Muscle of leg (tissue), 11 donors: ENCODE data around the gene ZFP1. TPM values are rescaled to one million over a fixed set of nuclear protein-coding genes. Genes with fewer than 3 reads are reported as not detected.

ENCODE experiments used
- DNase-seq: peaks from one replicate; pipeline ENCODE4 v3.0.0; 2013
- H3K27ac ChIP-seq: one replicate; pipeline ENCODE4 v1.5.1; 2013; ENCODE audit warnings: mild to moderate bottlenecking, low read length, control low read depth
- H3K27me3 ChIP-seq: one replicate; pipeline ENCODE4 v1.6.1; 2013; ENCODE audit warnings: low read length; ENCODE audit not compliant: control insufficient read depth, insufficient read depth
- H3K36me3 ChIP-seq: one replicate; pipeline ENCODE4 v1.6.1; 2013; ENCODE audit warnings: low read length; ENCODE audit not compliant: control insufficient read depth, insufficient read depth
- H3K4me1 ChIP-seq: one replicate; pipeline ENCODE4 v1.6.1; 2013; ENCODE audit warnings: low read length; ENCODE audit not compliant: control insufficient read depth, insufficient read depth
- H3K4me3 ChIP-seq: one replicate; pipeline ENCODE4 v1.5.1; 2013; ENCODE audit warnings: low read length, control low read depth
- H3K9me3 ChIP-seq: replicated peaks from 2 replicates; pipeline ENCODE4 v1.6.1; 2013; ENCODE audit warnings: low read depth, low read length; ENCODE audit not compliant: control insufficient read depth
- WGBS: methylation state at CpG from one replicate; pipeline ENCODE4 v1.1.5; 2013; ENCODE audit warnings: missing lambda C conversion rate; ENCODE audit not compliant: insufficient coverage; 5-methylcytosine and 5-hydroxymethylcytosine counted together
- polyA plus RNA-seq, 8 donors: library from polyadenylated mRNA; unstranded; fragments of 120-200 nt; gene quantifications; one replicate each; pipeline versions ENCODE4 v1.2.1 to v1.2.3, GENCODE V29; 2013; ENCODE audit warnings: inconsistent platforms in 1 of 8, low replicate concordance in 1 of 8; ENCODE audit not compliant: insufficient read length in 8 of 8, insufficient read depth in 1 of 8
- total RNA-seq: library from RNA; stranded (reverse); fragments of 120-200 nt; gene quantifications from one replicate; pipeline ENCODE4 v1.2.4, GENCODE V29; 2013

ZFP1 gene
- total and polyA plus RNA-seq, 9 donors = 10.4 to 17.2 (median 14.2) TPM

GRCh38 chr16:75105306-75106061 is 42.8 kb upstream of the ZFP1 start:
- Histone ChIP-seq H3K4me1 (peaks cover 47% of the 10 kb centered on the region), H3K9me3 (no peaks in the 10 kb centered on the region), H3K4me3 (no peak overlapping the region), H3K27me3 (no peaks in the 10 kb centered on the region), H3K27ac (no peak overlapping the region), H3K36me3 (peaks cover 17% of the 10 kb centered on the region)
- peak; percentile 68 for DNase-seq
- whole genome bisulfite sequencing = 56% methylated on average over 7 of the region's 10 CpGs

DNA sequence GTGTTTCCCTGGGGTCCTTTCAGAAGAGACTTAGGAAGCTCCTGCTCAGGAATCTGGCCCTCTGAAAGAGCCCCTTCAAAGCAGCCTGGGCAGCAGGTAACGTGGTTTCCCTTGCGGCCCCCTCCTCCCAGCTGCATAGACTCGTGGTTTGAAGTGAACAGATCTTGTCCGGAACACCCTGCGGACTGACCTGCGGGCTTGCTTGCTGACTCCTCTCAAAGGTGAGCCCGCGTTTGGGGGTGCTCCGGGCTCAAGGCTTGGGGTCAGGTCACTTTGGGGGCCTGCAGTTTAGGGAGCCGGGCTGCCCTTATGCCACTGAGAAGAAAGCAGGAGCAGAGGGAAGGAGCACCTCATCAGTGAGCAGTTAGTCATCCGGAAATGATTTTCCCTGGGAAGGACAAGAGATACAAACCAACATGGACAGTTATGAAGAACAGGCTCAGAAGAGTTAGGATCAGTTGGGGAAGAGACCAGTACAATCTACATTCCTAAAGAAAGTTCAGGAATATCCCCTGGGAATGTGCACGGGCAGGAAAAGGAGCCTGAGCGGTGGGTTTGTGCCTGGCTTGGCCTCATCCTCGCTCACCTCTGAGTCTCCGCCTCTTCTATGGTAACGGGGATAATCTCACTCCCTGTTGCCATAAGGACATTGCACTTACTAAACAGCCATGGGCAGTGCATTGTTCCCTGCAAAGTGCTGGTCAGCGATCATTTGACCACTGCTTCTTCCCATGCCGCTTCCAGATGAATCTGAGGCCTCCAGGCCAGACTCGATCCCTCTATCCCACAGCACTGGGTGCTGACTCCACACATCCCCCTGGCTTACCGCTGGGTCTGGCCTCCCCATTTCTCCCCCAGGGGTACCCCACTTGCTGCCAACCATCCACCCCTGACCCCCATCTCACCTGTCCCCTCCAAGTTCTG is 41.7 kb upstream of the ZFP1 start:
- DNase-seq = no peak
- WGBS = 83% methylated on average over 18 of the region's 20 CpGs
- no peak overlapping the region for H3K4me3 ChIP-seq
- H3K36me3 ChIP-seq = peaks cover 17% of the 10 kb centered on the region
- no peak overlapping the region for H3K27ac ChIP-seq
- no peaks in the 10 kb centered on the region for H3K9me3 ChIP-seq
- H3K4me1 ChIP-seq = peaks cover 58% of the 10 kb centered on the region
- H3K27me3 ChIP-seq = no peaks in the 10 kb centered on the region

DNA sequence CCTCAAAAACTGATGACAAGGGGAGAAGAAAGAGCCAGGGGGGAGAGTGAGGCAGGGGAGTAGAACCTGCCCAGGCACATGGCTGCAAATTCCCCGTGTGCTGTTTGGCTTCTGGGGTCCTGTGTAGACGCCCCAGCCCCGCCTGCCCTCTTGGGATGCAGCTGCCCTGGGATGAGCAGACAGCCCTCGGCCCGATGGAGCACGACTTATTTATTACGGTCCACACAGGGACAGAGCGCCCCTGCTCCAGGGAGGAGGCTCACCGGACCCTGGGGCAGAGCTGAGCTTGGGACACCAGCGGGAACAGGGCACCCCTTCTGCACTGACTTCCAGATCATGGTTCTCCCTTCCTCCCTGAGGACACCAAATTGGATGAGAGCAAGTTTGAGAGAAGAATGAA is 40.8 kb upstream of the ZFP1 start:
- H3K4me1 ChIP-seq = peaks cover 67% of the 10 kb centered on the region
- no peak for DNase-seq
- 57% methylated on average over 7 of the region's 10 CpGs for whole genome bisulfite sequencing
- H3K4me3 ChIP-seq = no peak overlapping the region
- peaks cover 16% of the 10 kb centered on the region for H3K36me3 ChIP-seq
- no peaks in the 10 kb centered on the region for H3K9me3 ChIP-seq
- no peak overlapping the region for H3K27ac ChIP-seq
- H3K27me3 ChIP-seq = no peaks in the 10 kb centered on the region

GRCh38 chr16:75108792-75109731 is 39.3 kb upstream of the ZFP1 start:
- Histone ChIP-seq H3K9me3 (no peaks in the 10 kb centered on the region), H3K27ac (peak overlapping the region; percentile 98), H3K4me3 (no peak overlapping the region), H3K36me3 (peaks cover 12% of the 10 kb centered on the region), H3K4me1 (peaks cover 83% of the 10 kb centered on the region), H3K27me3 (no peaks in the 10 kb centered on the region)
- DNase-seq = peak; percentile 81
- 66% methylated on average over 19 of the region's 27 CpGs for WGBS

DNA sequence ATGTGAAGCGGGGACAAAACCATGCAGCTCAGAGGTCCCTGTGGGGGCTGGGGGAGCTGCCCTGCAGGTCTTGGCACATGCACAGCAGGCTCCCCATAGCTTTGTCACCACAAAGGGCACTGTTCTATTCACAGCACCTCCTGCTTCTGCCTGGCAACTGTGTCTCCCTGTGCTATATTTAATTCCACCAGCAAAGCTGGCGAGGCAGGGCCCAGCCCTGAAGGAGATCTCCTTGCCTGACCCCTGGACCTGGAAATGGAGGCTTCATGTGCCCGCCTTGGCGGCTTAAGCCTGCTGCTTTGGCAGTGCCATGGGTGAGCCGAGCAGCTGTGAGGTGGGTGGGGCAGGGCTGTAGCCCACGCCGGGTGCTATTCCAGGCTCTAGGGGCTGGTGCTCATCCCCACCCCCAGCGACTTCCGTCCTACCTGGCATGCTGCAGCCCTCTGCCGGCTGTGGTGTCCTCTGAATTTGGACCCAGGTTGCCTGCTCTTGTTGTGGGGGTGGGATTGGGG is 38.5 kb upstream of the ZFP1 start:
- H3K9me3 ChIP-seq = no peaks in the 10 kb centered on the region
- H3K27ac ChIP-seq = peak overlapping the region; percentile 98
- H3K27me3 ChIP-seq = no peaks in the 10 kb centered on the region
- WGBS = 96% methylated on average over 4 of the region's 10 CpGs
- peaks cover 11% of the 10 kb centered on the region for H3K36me3 ChIP-seq
- peak; percentile 86 for DNase-seq
- H3K4me1 ChIP-seq = peaks cover 83% of the 10 kb centered on the region
- H3K4me3 ChIP-seq = no peak overlapping the region

GRCh38 chr16:75110637-75111513 is 37.4 kb upstream of the ZFP1 start:
- Histone ChIP-seq H3K36me3 (peaks cover 8% of the 10 kb centered on the region), H3K4me3 (peak overlapping the region; percentile 20), H3K9me3 (no peaks in the 10 kb centered on the region), H3K27me3 (no peaks in the 10 kb centered on the region), H3K4me1 (peaks cover 76% of the 10 kb centered on the region), H3K27ac (peak overlapping the region; percentile 98)
- peak; percentile 96 for DNase-seq
- WGBS = 5% methylated on average over 28 of the region's 28 CpGs

GRCh38 chr16:75111514-75111940 is 36.8 kb upstream of the ZFP1 start:
- no peak overlapping the region for H3K4me3 ChIP-seq
- H3K27me3 ChIP-seq = no peaks in the 10 kb centered on the region
- peak overlapping the region; percentile 98 for H3K27ac ChIP-seq
- WGBS = 32% methylated on average over 4 of the region's 7 CpGs
- H3K4me1 ChIP-seq = peaks cover 73% of the 10 kb centered on the region
- no peak for DNase-seq
- no peaks in the 10 kb centered on the region for H3K9me3 ChIP-seq
- H3K36me3 ChIP-seq = peaks cover 2% of the 10 kb centered on the region

- peaks cover 70% of the 10 kb centered on the region for H3K4me1 ChIP-seq
Measured at GRCh38 chr16:75111961-75112733, 36.2 kb upstream of the ZFP1 start.

More at GRCh38 chr16:75111961-75112733, 36.2 kb upstream of the ZFP1 start:
- no peak overlapping the region for H3K4me3 ChIP-seq
- WGBS = 40% methylated on average over 26 of the region's 26 CpGs
- H3K36me3 ChIP-seq = no peaks in the 10 kb centered on the region
- no peaks in the 10 kb centered on the region for H3K9me3 ChIP-seq
- peak overlapping the region; percentile 98 for H3K27ac ChIP-seq
- H3K27me3 ChIP-seq = no peaks in the 10 kb centered on the region
- DNase-seq = peak; percentile 55
